HG03175 (cell line): ENCODE results near the gene RPS21.

Source experiments
- ATAC-seq: cut with Tn5 transposase; IDR thresholded peaks from one replicate; pipeline ENCODE4 v1.9.1; 2021; ENCODE audit warnings: mild to moderate bottlenecking, moderate library complexity; ENCODE audit not compliant: unreplicated experiment

RPS21 gene

DNA sequence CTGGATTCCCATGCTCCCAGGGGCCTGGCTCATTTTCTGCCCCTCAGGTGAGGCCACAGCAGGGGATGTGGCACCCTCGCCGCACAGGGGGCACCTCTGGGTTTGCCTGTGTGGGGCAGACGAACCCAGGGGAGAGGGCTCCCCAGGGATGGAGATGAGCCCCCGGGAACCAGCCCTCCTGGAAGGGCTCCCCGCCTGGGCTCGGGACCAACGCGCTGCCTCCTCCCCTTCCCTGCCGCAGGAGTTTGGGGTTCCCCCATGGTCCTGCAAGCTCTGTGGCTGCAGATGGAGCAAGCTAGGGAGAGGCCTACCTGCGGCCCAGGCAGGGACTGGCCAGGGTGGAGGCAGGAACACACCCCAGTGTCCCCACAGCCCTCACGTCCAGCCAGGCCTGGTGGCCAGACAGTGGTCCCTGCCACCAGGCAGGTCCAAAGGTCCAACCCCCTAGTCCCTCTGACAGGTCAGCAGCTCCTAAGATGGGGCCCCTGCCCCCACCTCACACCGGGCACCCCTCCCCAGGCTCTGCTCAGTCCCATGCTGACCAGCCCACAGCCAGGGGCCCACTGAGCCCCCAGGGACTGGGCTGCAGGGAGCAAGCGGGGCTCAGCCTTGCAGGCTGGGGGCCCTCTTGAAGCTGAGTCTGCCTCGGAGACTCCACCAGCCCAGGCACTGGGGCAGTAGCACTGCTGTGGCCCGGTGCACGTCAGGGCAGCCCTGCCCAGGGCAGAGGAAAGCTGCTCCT is 33.4 kb upstream of the RPS21 start:
- ATAC-seq: no peak

DNA sequence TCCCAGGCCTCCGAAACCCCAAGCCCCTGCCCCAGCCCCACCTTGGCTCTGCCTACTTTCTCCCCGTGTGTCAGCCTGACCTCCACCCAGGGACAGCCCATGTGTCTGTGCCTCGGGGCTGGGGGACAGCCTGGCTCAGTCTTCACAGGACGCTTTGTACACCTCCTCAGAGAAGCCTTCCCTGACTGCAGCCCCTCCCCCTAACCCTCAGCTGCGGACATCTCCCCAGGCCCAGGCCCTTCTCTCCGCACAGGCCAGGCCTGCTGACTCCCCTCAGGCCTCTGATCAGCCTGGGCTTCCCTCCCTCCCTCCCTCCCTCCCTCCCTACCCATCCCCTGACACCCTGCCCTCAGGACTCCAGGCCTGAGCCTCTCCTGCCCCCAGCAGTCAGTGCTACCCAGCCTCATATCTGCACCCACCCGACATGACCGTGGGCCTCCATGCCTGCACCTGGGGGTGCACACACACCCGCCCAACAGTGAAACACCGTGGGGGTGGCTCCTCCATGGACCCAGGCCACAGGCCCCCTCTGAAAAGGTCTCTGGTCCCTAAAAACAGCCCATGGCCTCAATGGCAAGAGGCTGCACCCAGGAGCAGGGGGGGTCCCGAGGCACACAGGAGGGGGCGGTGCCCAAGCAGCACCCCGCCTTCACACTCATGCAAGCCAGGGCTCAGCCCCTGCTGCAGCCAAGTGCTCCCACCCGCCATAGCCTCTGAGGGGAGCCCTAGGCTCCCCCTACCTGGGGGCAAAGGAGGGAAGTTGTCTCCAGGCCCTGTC is 32.7 kb upstream of the RPS21 start:
- no peak for ATAC-seq

DNA sequence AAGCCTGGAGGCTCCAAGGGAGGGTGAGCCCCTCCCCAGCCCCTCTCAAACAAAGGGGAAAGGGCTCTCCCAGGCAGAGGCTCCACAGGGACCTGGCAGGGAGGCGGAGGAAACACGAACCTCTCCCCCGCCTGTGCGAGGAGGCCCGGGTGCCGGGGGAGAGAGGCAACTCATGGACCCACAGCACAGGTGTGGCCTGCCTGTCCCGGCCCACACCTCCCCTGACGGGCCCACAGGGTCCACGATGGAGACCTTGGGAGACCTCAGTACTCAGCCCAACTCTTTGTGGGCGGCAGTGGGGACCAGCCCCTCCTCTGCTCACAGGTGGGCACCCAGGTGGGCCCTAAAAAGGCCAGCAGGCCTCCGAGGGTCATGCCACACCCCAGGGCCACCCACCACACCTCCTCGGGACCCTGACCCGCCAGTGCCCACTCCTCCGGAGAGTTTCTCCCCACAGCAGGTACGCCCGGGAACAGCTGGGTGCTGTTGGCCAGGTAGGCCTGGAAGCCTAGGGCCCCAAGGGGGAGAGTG is 32.0 kb upstream of the RPS21 start:
- ATAC-seq: no peak

DNA sequence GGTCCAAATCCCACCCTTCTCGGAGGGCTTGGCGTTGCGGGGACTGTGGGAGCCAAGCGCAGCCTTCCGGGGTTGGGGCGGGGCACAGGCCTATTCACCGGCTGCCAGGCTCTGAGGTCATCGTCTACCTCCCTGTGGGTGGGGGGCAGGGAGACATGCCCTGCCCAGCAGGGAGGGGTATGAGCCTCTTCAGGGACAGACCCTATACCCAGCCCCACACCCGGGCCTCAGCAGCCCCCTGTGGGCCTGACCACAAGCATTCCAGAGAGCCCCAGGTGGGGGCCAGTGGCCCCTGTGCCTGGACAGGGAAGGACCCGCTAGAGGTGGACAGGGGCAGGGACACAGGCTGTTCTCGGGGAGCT is 31.4 kb upstream of the RPS21 start:
- ATAC-seq: no peak

DNA sequence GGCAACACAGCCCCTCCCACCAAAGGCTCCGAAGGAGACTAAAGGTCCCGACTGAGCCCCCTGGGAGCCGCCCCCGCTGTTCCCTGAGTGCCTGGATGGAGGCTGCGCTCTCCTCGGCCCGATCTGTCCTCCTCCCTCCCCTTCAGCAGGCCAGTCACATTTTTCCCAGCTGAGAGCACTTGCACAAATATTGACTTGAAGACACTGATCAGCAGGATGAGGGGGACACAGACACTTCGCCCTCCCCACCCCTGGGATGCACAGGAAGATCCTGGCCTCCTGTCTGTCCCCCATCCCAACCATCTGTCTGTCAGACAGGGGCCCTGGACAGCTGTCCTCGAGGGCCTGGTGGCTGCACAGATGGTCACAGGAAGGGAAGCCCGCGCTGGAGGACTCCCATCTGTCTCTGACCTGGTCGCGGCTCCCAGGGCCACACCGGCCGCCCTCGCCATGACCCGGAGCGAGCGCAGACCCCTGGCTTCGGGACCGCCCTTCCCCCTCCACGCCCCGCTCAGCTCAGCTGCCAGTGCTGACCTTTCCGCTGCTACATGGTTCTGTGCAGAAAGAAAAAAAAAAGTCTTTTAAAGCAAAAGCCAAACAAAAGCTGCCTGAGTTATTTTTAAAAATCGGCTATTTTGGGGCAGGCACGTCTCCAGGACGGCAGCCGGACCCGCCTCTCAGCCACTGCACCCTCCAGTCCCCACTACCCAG is 30.9 kb upstream of the RPS21 start:
- ATAC-seq: no peak

DNA sequence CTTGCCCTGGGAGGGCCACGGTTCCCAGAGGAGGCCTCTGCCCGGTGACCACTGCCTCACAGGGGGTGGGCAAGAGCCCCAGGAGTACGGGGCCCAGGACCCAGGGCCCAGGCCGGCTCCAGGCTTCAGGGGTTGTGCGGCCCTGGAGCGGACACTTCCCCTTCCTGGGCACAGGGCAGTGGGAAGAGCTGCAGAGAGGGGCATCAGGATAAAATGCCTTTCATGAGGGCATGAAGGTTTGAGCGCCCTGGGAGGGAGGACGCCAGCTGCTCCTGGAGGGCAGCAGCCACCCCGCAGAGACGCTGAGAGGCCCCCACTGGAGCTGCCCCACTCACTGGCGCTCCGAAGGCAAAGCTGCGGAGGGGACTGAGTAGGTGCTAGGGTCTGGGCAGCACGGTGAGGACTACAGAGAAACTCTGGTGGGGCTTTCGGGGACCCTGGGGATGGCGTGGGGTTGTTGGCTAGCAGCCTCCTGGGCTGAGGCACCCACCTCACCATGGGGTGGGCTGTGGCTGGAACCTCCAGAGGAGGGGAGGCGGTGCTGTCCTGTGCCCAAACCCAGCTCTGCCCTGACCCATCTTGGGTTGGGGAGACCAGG is 30.2 kb upstream of the RPS21 start:
- no peak for ATAC-seq

DNA sequence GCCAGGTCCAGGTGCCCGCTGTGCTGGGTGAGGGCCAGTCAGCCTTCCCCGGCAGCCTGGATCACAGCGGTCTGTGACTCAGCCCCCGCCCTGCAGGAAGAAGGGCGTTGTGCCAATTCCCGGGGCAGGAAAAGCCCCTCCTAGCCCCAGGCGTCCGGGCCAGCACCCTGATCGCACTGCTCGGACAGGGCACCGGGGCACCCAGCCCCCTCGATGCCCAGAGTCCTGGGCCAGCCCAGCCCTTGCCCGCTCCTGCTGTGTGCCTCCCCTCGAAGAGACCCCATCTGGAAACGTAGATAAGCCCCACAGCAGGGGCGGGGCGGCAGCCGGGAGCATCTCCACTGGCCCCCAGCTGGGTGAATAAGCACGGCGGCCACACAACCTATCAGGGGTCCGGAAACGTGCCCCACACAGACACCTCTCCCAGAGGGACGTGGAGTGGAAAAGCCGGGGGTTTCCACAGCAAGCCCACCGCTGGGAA is 29.7 kb upstream of the RPS21 start:
- ATAC-seq: no peak

DNA sequence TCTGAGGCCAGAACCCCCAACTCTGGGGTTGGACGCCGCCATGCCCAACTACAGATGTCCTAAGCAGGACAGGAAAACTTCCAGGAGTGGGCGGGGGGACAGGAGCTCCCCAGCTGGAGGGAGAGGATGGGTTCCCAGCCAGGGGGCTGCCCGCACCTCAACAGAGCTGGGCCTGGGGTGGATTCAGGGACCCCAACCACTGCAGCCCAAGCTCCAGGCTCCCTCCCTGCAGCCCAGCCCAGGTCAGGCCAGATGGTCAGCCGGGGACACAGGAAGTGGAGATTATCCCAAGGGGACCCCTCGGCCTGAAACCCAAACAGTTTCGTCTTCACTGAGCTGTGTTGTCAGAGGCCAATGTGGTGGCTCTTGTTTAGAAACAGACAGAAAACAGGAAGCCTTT is 29.2 kb upstream of the RPS21 start:
- no peak for ATAC-seq

DNA sequence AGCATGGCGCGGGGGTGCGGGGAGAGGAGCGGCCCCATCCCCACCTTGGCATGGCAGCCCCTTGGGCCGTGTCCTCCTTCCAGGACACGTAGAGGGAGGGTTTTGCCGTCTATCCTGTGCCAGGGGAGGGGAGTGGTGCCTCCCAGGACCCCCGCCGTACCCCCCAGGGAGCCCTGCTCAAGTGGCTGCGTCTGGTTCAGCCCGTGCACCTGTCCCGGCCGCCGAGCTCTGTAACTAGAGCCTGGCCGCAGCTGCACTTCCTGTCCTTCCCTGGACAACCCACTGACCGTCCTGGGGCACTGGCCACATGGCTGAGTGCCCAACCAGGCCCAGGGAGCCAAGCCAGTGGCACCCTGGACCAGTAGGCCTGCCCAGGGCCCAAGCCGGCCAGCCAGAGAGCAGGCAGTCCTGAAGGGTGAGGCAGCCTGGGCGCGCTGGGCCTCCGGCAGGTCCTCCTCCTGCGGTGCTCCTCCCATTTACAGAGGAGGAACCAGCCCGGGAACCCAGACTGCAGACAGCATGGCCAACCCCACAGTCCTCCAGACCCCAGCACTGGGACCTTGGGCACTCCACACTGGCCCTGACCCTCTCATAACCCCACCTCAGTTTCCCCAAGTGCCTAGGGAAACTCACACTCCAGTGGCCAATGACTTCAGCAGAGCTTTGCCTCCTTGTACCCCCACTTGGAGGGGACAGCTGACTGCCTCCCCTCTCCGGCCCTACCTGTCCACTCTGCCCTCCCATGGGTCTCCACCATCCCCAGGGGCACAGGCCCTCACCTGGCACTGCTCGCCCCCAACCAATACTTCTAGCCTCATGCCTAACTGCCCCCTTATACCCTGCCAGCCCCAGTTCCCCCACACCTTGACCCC is 28.5 kb upstream of the RPS21 start:
- ATAC-seq: no peak

DNA sequence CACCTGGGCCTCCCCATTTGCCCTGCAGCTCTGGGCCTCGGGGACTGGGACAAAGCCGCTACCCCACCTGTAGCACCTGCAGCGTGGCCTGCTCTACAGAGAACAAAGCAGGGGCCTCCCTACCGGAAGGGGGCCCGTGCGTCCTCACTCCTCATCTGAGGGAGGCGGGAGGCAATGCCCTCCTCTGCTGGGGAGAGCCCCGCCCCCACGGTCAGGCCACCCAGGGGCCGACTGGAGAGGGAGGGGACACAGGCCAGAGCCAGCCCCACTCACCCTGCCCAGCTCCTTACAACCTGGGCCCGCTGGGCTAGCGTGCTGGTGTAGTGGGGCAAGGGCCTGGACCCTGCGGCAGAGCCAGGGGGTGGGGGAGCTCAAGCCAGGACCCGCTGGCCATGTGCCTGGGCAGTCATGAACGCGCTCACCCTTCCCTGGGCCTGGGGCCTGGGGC is 27.8 kb upstream of the RPS21 start:
- ATAC-seq: no peak

DNA sequence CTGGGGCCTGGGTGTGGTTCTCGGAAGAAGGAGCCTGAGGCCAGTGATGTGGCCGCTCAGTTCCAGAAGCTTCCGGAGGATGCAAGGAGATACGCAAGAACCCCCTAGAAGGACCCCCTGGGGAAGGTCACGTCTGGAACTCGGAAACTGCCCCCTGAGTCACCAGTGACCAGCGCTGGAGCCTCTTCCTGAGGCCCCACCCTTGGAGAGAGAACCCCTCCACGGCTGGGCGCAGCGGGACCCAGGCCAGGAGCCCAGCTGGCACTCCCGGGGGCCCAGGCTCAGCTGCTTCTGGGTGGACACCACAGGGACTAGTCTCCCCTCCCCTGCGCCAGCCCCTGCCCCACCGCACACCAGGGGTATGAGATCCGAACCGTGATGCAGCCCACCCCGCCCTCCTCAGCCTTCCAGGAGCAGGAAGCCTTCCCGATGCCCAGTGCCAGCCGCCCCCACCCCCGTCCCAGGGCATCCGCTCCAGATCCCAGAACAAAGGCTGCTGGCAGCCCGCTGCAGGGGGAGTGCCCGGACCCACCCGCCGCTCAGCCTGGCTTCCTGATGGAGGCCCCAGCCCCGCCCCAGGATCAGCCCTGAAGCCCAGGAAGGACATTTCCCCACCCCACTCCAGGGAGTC is 27.3 kb upstream of the RPS21 start:
- ATAC-seq: no peak

DNA sequence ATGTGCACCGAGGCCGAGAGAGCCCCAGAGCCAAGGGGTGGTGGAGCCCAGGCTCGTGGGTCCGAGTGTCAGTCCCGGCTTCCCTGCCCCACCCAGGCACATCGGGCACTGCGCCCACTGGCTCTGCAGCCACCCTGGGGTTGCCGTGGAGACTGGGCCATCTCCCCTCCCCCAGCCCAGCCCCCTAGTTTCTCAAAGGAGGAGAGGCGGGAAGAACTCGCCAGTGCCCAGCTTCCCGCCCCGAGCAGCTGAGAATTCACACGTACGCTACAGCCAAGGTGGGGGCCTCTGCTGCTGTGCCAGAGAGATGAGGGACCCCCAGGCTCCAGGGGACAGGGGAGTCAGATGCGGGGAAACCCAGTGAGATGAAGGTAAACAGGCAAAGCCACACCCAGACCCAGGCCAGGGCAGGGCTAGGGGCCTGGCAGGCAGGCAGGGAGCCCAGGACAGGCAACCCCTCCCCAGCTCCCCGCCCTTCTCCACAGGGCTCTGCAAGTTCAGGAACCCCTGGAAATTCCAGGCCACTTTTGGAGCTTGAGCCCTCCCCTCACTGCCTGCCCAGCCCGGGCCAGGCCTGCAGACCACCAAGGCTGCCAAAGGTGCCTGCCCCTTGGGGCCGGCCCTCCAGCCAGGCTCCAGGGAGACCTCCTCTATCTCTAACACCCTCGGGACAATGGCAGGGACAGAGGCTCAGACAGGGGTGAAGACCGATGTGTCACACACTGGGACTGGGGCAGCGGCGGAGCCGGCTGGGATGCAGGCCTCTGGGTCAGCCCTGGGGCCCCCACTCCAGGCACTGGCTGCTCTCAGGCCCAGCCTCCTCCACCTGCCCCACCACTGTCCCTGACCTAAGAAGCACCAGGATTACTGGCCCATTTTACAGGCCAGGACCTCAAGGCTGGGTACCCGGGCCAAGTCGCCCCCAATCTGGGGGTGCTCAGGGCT is 25.8 kb upstream of the RPS21 start:
- no peak for ATAC-seq

DNA sequence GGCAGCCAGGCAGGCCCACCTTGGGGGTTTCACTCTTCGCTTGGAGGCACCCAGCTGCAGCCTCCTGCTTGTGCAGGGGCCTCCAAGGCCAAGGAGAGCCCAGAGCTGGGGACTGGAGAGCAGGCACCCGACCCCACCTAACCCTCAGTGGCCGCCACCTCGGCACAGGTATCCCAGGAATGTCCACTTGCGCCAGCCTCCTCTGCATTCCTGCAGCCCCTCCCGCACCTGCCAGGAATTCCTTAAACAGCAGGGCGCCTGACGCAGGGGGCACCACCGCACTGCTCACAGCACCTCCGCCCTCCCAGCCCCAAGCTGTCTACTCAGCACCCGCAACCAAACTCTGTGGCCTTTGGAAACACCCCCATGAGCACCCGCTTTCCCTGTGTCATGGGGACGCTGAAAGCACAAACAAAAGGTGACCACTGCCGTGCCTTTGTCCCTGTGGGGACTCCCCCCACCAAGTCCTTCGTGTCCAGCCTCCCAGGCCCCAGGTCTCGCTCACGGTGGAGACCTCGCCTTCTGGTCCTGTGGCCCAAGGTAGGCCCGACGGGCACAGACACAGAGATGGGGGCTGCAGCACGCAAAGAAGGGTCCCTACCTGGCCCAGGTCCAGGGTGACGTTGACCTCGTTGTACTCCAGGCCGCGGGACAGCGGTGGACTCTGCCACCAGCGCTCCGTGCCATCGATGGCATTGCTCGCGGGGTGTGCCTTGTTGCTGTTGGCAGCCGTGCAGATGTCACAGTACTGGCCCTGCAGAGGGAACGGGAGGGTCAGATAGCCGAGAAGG is 24.9 kb upstream of the RPS21 start:
- no peak for ATAC-seq

DNA sequence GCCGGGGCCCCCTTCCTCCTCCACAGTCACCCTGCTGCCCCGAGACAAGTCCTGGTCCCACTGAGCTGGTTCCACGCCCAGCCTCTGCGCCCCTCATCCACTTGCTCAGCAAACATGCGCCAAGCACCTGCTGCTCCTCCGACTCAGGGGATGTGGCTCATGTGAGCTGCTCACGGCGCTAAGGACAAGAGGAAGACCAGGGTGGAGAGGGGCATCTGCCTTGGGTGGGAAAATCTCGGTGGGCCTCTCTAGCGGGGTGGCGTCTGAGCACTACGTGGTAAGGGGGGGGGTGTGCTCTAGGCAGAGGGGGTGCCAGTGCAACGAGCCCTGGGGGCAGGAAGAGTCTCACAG is 24.3 kb upstream of the RPS21 start:
- no peak for ATAC-seq

DNA sequence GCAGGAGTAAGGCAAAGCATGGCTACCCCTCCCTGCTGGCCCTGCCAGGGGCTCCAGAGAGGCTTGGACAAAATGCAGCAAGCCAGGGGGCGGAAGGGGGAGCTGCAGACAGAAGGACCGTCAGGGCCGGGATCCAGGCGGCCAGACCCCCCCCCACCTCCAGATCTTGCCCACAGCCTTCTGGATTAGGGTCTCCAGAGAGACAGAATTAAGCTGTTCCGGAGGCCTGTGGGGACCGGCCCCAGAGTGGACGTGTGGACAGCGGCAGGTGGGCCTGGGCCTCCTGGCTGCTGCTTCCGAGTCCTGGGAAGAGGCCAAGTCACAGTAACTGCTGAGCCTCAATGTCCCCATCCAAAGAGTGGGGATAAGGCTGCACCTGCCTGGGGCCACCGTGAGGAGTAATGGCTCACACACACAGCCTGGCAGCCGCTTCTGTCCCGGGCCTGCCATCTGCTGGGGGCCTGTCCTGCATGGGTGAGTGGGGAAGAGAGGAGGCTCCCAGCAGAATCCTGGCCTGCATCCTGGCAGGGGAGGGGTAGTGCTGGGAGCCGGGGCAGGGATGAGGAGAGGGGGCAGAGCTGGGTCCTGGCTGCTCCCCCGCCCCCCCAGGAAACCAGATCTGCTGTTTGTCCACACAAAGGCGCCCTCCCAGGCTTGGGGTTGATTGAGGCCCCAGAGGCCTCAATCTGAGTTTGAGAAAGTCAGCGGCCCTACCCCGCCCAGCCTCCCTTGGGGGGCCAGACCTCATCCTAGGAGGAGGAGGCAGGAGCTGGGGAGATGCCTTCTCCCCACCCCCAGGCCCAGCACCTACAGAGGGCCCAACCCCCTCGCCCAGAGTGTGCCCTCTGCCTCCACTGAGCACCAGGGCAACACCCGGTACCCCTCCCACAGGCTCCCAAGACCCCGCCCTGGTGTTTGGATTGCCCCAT is 23.6 kb upstream of the RPS21 start:
- no peak for ATAC-seq

DNA sequence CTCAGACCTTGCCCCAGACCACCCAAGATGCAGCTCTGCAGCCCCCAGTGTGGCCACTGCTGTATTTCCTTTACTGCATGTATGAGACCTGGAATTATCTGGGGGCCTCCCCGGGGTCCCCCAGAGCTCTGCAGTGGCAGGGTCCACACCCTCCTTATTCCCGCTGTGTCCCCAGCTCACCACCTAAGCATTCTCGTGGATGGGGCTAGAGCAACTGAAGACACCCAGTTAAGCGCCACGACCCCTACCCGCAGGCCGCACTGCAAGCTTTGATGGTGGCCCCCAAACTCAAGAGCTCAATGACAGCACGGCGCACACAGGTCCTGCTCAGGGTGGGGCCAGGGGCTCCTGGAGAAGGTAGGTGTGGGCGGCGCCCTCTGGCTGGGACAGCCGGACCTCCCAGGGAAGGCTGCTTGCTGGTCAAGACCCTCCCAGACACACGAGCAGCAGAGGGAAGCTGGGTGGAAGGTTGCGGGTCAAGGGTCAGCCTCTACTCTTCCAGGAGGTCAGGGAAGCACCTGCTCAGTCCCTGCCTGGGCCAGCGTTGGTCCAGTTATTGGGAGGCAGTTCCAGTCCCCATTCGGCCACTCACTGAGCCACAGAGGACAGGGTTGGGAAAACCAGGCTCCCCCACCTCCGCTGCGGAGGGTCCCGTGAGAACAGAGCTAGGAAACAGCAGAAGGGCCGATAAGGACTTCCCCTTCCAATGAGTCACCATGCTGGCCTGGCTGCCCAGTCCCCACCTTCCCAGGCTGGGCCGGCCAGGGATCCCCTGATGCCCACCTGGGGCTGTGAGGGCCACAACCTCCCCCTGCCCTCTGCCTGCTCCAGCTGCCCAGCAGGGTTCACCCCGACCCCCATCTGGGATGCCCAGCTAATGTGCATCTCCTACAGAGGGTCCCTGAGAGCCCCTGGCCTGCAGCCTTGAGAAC is 22.7 kb upstream of the RPS21 start:
- no peak for ATAC-seq
